GM12873 (cell line): Measurements from ENCODE around the gene DDIT3.

Experiments
- TF ChIP-seq, protein P1 (sequence below): IDR thresholded peaks from 2 replicates; pipeline ENCODE4 v1.5.1; 2012; ENCODE audit warnings: low read depth, mild to moderate bottlenecking, moderate library complexity, low read length, control low read depth; ENCODE audit not compliant: insufficient read depth; ENCODE audit errors: missing control alignments

Gene DDIT3

DNA sequence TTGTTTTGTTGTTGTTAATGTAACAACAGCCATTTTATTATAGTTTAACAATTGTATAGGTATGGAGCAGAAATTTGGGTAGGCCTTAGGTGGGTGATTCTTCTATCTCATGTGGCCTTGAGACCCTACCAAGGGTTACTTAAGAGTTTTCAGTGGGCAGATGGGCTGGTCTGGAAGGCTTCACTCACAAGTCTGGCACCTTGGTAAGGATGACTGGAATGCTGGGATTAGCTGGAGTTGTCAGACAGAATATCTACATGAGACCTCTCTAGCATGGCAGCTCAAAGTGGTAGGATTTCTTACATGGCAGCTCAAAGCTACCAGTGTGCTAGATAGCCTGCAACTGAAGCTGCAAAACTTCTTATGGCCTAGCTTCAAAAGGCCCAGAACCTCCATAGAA, 34.6 kb downstream of the DDIT3 start:
- TF ChIP-seq, protein P1, sequence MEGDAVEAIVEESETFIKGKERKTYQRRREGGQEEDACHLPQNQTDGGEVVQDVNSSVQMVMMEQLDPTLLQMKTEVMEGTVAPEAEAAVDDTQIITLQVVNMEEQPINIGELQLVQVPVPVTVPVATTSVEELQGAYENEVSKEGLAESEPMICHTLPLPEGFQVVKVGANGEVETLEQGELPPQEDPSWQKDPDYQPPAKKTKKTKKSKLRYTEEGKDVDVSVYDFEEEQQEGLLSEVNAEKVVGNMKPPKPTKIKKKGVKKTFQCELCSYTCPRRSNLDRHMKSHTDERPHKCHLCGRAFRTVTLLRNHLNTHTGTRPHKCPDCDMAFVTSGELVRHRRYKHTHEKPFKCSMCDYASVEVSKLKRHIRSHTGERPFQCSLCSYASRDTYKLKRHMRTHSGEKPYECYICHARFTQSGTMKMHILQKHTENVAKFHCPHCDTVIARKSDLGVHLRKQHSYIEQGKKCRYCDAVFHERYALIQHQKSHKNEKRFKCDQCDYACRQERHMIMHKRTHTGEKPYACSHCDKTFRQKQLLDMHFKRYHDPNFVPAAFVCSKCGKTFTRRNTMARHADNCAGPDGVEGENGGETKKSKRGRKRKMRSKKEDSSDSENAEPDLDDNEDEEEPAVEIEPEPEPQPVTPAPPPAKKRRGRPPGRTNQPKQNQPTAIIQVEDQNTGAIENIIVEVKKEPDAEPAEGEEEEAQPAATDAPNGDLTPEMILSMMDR = no peak

DNA sequence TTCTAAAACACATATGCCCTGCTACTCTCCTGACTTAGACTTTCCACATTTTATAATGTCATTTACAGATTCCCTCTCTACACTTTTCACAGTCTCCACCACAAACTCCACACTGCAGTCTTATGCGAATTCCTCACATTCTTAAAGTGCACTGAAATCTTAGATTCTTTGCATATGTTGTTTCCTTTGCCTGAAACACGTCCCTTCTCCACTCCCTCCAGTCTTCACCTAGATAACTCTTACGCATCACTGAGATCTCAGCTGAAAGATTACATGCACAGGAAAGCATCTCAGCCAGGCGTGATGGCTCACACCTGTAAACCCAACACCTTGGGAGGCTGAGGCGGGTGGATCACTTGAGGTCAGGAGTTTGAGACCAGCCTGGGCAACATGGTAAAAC, 36.8 kb downstream of the DDIT3 start:
- TF ChIP-seq, protein P1 = no peak

DNA sequence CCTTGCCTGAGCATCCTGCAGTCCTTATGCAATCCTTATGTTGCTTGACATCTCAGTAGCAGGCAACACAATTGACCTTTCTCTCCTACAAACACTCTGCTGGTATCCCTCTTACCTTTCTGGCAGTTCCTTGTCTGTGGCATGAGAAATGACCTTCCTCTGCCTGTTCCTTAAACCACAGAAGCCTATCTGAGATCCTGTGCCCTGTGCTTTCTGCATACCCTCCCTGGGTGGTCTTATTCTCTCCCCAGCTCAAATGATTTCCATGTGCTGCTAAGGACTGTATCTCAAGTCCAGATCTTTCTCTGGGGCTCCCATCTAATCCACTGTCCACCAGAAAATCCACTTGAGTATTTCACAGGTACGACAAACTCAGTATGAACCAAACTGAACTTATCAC, 38.6 kb downstream of the DDIT3 start:
- TF ChIP-seq, protein P1 = no peak

DNA sequence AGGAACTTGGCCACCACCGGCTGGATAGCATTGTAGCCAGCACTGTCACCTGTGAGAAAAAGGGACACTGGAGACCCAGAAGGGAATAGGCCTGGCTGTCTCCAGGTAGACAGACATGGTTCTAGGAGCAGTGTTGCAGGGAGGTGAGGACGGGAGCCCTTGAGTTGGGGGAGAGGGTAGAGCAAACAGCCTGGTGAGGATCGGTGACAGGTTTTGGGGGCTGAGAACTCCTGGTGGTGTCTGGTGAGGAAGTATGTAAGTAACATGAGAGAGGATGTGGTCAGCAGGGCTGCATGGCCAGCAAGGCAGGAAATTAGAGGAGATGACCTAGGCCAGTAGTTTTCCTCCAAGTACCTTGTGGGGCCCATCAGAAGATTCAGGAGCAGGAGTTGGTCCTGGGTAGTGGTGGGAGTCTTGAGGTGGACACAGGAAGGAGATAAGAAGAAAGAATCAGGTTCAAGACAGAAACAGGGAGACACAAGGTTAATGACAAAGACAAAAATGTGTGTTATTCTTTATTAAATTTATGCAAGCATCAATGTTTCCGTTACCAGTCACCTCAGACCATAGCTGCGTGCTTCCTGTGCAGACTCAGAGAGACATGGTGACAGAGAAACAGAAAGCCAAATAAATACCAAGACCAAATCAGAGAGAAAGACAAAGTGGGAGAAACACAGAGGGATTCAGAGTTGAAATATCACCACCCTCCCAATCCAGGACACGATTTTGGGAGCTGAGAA, 40.8 kb downstream of the DDIT3 start, which contains the start of gene ARHGAP9:
TSS of gene ARHGAP9 (minus strand) at position 491 of the 740 bp plus-strand sequence. CDS start at position 31, 460 bp downstream.
- TF ChIP-seq, protein P1 = no peak

DNA sequence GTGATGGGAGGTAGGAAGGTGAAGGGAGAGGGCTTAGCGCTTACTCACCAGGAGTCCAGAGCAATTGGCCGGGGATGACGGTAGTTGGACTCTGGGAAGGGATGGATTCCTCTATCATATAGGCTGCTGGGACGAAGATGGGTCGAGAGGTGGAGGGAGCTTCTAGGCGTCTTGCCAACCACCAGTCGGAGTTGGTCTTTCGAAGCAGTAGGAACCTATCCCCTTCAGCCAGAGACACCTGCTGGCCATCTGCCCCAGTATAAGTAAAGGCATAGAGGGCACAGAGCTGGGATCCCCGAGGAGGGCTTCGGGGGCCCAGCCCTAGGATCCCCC, 41.3 kb downstream of the DDIT3 start:
- TF ChIP-seq, protein P1 = no peak

DNA sequence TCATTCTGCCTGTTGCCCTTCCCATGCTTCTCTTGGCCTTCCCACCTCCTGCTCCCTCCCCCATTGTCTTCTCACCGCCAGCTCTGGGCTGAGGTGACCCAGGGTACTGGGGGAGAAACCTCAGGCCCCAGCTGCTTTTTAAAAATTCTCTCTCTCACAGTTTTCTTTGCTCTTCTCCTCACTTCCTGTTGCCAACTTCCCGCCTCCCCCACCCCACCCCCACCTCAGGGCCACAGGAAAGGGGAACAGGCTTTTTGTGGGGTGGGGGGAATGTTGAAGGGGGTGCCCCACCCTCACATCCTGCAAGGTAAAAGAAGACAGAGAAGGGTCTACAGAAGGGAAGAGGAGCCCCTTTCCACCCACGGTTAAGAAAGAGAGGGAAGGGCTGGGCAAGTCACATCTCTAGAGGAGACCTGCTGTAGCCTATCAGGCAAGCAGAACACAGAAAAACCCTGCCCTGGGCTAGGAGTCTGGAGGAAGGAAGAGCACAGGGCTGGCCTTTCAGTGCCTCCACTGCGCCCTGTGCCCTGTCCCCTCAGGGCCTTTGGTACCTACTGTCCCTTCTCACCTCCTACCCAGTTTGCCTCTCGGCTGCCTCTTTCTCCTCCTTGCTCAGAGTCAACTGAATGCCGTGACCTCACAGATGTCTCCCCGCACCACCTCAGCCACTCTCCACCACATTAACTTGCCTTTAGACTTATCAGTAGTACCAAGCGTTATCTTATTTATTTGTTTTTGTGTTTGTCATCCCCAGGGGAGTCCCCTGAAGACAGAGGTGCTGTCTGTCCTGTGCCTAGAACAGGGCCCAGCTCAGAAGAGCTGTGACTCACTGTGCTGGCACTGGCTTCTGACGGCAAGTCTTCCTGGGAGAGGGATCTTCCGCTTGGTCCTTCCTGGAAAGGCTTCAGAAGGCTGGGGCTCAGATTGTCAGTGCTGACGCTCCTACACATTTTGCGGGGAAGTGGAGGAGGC, 42.3 kb downstream of the DDIT3 start:
- TF ChIP-seq, protein P1 = no peak
